ENCODE results near the gene KCNJ6. TPM values are rescaled to one million over a fixed set of nuclear protein-coding genes. Genes with fewer than 3 reads are reported as not detected.

KCNJ6 gene
- polyA plus RNA-seq, 1 of the 3 experiments (the other 2 are of a cell fraction), result not detected

DNA sequence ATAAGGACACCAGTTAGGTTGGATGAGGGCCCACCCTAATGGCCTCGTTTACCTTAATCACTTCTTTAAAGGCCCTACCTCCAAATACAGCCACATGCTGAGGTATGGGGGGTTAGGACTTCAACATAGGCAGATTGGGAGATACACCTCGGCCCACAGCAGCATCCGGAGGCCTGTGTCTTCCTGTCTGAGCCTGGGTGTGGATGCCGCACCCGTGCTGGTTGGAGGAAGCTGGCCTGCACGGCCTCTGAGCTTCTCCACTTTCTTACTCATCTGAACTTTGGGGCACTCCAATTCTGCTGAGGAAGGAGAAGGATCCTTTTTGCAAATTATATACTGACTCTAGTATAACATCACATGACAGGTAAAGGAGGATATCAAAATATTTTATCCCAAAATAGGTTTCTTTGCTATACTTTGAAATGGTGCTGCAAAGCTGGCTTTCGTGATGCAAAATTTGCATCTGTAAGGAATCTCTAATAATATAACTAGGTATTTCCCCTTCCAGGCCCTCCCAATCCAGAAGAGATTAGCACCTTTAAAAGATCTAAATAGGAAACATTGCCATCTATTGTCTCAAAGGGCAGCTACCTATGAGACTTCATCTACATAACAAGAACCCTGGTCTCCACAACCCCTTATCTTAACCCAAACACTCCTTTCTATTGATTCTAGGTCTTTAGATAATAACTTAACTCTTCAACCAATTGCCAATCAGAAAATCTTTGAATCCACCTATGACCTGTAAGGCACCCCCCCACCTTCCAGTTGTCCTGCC, 247.6 kb downstream of the KCNJ6 start:
- H3K9me3 ChIP-seq, result no peaks in the 10 kb centered on the region
- ChIA-PET CTCF (interaction anchor here (0.9 to 1.3 kb wide), 2 partner anchors 32 to 246 kb away, joined by 3 to 4 read pairs; no protein-coding TSS in a partner anchor), POLR2A (no interaction called here)
- no peak overlapping the region for H3K4me3 ChIP-seq (ENCODE audit: low read depth in 2 of 2, low read length in 1 of 2)
- 43% methylated on average over 7 of the region's 7 CpGs for WGBS (ENCODE audit: low lambda C conversion rate)
- H3K9me2 ChIP-seq, result no peaks in the 10 kb centered on the region
- no peak overlapping the region for H2AFZ ChIP-seq (ENCODE audit: low read depth)
- H3K79me2 ChIP-seq (ENCODE audit: insufficient read depth), result no peaks in the 10 kb centered on the region
- TF ChIP-seq MXI1 (IDR thresholded peaks at IDR 0.05; ENCODE audit: low read depth, low read length), result no peak
- no peak for TF ChIP-seq SMC3 (IDR thresholded peaks at IDR 0.05; ENCODE audit: low read depth, low read length)
- TF ChIP-seq TEAD4 (IDR thresholded peaks at IDR 0.05; ENCODE audit: borderline replicate concordance, insufficient read depth), result no peak
- TF ChIP-seq NRF1 (IDR thresholded peaks at IDR 0.05; ENCODE audit: low read depth, low read length), result no peak
- TF ChIP-seq RXRA (IDR thresholded peaks at IDR 0.05; ENCODE audit: borderline replicate concordance, low read depth), result no peak
- no peak for TF ChIP-seq CHD2 (IDR thresholded peaks at IDR 0.05; ENCODE audit: low read length, partially characterized antibody)
- TF ChIP-seq GATA2 (CRISPR knock-in tag; IDR thresholded peaks at IDR 0.05), result no peak
- TF ChIP-seq GABPA (IDR thresholded peaks at IDR 0.05; ENCODE audit: low read depth), result no peak
- TF ChIP-seq USF2 (IDR thresholded peaks at IDR 0.05; ENCODE audit: borderline replicate concordance, low read depth, low read length), result no peak
- TF ChIP-seq, protein P1, sequence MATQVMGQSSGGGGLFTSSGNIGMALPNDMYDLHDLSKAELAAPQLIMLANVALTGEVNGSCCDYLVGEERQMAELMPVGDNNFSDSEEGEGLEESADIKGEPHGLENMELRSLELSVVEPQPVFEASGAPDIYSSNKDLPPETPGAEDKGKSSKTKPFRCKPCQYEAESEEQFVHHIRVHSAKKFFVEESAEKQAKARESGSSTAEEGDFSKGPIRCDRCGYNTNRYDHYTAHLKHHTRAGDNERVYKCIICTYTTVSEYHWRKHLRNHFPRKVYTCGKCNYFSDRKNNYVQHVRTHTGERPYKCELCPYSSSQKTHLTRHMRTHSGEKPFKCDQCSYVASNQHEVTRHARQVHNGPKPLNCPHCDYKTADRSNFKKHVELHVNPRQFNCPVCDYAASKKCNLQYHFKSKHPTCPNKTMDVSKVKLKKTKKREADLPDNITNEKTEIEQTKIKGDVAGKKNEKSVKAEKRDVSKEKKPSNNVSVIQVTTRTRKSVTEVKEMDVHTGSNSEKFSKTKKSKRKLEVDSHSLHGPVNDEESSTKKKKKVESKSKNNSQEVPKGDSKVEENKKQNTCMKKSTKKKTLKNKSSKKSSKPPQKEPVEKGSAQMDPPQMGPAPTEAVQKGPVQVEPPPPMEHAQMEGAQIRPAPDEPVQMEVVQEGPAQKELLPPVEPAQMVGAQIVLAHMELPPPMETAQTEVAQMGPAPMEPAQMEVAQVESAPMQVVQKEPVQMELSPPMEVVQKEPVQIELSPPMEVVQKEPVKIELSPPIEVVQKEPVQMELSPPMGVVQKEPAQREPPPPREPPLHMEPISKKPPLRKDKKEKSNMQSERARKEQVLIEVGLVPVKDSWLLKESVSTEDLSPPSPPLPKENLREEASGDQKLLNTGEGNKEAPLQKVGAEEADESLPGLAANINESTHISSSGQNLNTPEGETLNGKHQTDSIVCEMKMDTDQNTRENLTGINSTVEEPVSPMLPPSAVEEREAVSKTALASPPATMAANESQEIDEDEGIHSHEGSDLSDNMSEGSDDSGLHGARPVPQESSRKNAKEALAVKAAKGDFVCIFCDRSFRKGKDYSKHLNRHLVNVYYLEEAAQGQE (IDR thresholded peaks at IDR 0.05; ENCODE audit: low read depth, low read length), result no peak
- H3K9ac ChIP-seq, result no peak overlapping the region
- H3K27me3 ChIP-seq (ENCODE audit: insufficient read depth), result peaks cover 9% of the 10 kb centered on the region; the same call in 1 of the 2 replicates
- H3K36me3 ChIP-seq (replicated peaks in 1 of 2; ENCODE audit: control insufficient read depth in 1 of 2, insufficient read depth in 2 of 2, low read length in 1 of 2), result no peaks in the 10 kb centered on the region
- H3K27ac ChIP-seq (ENCODE audit: low read depth in 2 of 2, low read length in 1 of 2), result no peak overlapping the region
- H4K20me1 ChIP-seq (ENCODE audit: insufficient read depth), result no peaks in the 10 kb centered on the region
- DNase-seq, result no peak
- no peaks in the 10 kb centered on the region for H3K4me1 ChIP-seq (ENCODE audit: control insufficient read depth in 1 of 2, insufficient read depth in 2 of 2, low read depth in 1 of 2, low read length in 1 of 2)
- no peak overlapping the region for H3K4me2 ChIP-seq
- H3F3A ChIP-seq (replicated peaks; ENCODE audit: insufficient read depth), result no peaks in the 10 kb centered on the region

GRCh38 chr21:37667380-37667779, 248.9 kb downstream of the KCNJ6 start:
- ChIA-PET POLR2A (interaction anchor here (0.6 kb wide), 1 partner anchor 96 kb away, joined by 3 read pairs; no protein-coding TSS in a partner anchor), CTCF (no interaction called here)
- no peak overlapping the region for H3K9ac ChIP-seq
- no peaks in the 10 kb centered on the region for H3K36me3 ChIP-seq (replicated peaks in 1 of 2; ENCODE audit: control insufficient read depth in 1 of 2, insufficient read depth in 2 of 2, low read length in 1 of 2)
- no peaks in the 10 kb centered on the region for H3K9me3 ChIP-seq
- H3K27me3 ChIP-seq (ENCODE audit: insufficient read depth), result 0 out of 2 replicates have a peak, but pooled peaks cover under 1% of the 10 kb centered on the region
- no peaks in the 10 kb centered on the region for H3K9me2 ChIP-seq
- no peak for DNase-seq
- no peaks in the 10 kb centered on the region for H4K20me1 ChIP-seq (ENCODE audit: insufficient read depth)
- no peaks in the 10 kb centered on the region for H3F3A ChIP-seq (replicated peaks; ENCODE audit: insufficient read depth)
- no peak overlapping the region for H3K4me3 ChIP-seq (ENCODE audit: low read depth in 2 of 2, low read length in 1 of 2)
- no peaks in the 10 kb centered on the region for H3K79me2 ChIP-seq (ENCODE audit: insufficient read depth)
- H3K4me1 ChIP-seq (ENCODE audit: control insufficient read depth in 1 of 2, insufficient read depth in 2 of 2, low read depth in 1 of 2, low read length in 1 of 2), result no peaks in the 10 kb centered on the region
- 79% methylated on average over 12 of the region's 19 CpGs for WGBS (ENCODE audit: low lambda C conversion rate)
- no peak overlapping the region for H2AFZ ChIP-seq (ENCODE audit: low read depth)
- no peak overlapping the region for H3K4me2 ChIP-seq
- H3K27ac ChIP-seq (ENCODE audit: low read depth in 2 of 2, low read length in 1 of 2), result no peak overlapping the region
- TF ChIP-seq PBX3 (IDR thresholded peaks at IDR 0.05) (no peak), CHD2 (IDR thresholded peaks at IDR 0.05; ENCODE audit: low read length, partially characterized antibody) (no peak), ELF1 (IDR thresholded peaks at IDR 0.05) (no peak), FOSL2 (IDR thresholded peaks at IDR 0.05; ENCODE audit: borderline replicate concordance, low read depth) (no peak), JUND (IDR thresholded peaks at IDR 0.05) (no peak), TAF1 (IDR thresholded peaks at IDR 0.05; ENCODE audit: borderline replicate concordance, low read depth, low read length) (no peak), GABPA (IDR thresholded peaks at IDR 0.05; ENCODE audit: low read depth) (no peak), EZH2phosphoT487 (IDR thresholded peaks at IDR 0.05; ENCODE audit: borderline replicate concordance, low read depth) (no peak), POLR2AphosphoS5 (IDR thresholded peaks at IDR 0.05; ENCODE audit: low read depth, low read length) (no peak), RCOR1 (IDR thresholded peaks at IDR 0.05; ENCODE audit: low read length) (no peak), FOXM1 (IDR thresholded peaks at IDR 0.05; ENCODE audit: low read depth) (no peak), RAD21 (IDR thresholded peaks at IDR 0.05; ENCODE audit: low read length) (no peak)
- TF ChIP-seq, protein P2, sequence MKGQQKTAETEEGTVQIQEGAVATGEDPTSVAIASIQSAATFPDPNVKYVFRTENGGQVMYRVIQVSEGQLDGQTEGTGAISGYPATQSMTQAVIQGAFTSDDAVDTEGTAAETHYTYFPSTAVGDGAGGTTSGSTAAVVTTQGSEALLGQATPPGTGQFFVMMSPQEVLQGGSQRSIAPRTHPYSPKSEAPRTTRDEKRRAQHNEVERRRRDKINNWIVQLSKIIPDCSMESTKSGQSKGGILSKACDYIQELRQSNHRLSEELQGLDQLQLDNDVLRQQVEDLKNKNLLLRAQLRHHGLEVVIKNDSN (IDR thresholded peaks at IDR 0.05; ENCODE audit: borderline replicate concordance, low read depth), result no peak
- TF ChIP-seq, protein P3, sequence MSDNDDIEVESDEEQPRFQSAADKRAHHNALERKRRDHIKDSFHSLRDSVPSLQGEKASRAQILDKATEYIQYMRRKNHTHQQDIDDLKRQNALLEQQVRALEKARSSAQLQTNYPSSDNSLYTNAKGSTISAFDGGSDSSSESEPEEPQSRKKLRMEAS (IDR thresholded peaks at IDR 0.05; ENCODE audit: low read depth), result no peak
